Activated CD8-positive, alpha-beta T cell treated with anti-CD3 and anti-CD28 coated beads for 36 hours (primary cell): Measurements from ENCODE around the gene PUM1. TPM values are rescaled to one million over a fixed set of nuclear protein-coding genes. Genes with fewer than 3 reads are reported as not detected.
"Not testable (repeated sequence)": the region's sequence is repeated elsewhere in the genome, so short reads cannot be mapped to it uniquely, and the experiment has no call there.

Experiments
- ATAC-seq: fragments of 200-7000 bp; cut with Tn5 transposase; one replicate; pipeline ENCODE4 v1.10.0; 2021; ENCODE audit warnings: mild to moderate bottlenecking, moderate library complexity
- CTCF ChIA-PET: fragments of 350-600 bp; sonication (Branson Sonifier 250); formaldehyde crosslinking; loops from one replicate; lab custom pipeline; 2021; ENCODE audit warnings: antibody characterized with exemption; lab: Charles Lee
- POLR2A ChIA-PET: fragments of 350-600 bp; sonication (Branson Sonifier 250); formaldehyde crosslinking; loops from one replicate; lab custom pipeline; 2021; ENCODE audit warnings: antibody characterized with exemption; lab: Charles Lee
- DNase-seq: peaks from one replicate; pipeline ENCODE4 v3.0.0-alpha.2; 2020
- H3K27ac Mint-ChIP-seq: one replicate; pipeline ENCODE4 v1.8.0; 2021; ENCODE audit warnings: mild to moderate bottlenecking, mixed read lengths
- H3K27me3 Mint-ChIP-seq: one replicate; pipeline ENCODE4 v1.8.0; 2021; ENCODE audit warnings: mixed read lengths
- H3K36me3 Mint-ChIP-seq: one replicate; pipeline ENCODE4 v1.8.0; 2021; ENCODE audit warnings: low read depth, mixed read lengths
- H3K4me1 Mint-ChIP-seq: one replicate; pipeline ENCODE4 v1.8.0; 2021; ENCODE audit warnings: low read depth, mixed read lengths
- H3K4me3 Mint-ChIP-seq: one replicate; pipeline ENCODE4 v1.8.0; 2021; ENCODE audit warnings: mild to moderate bottlenecking, moderate library complexity, mixed read lengths
- H3K9me3 Mint-ChIP-seq: one replicate; pipeline ENCODE4 v1.8.0; 2021; ENCODE audit warnings: mixed read lengths
- intact Hi-C: fragments of 100-400 bp; cut with micrococcal nuclease; formaldehyde crosslinking; loops from one replicate; pipeline ENCODE4 v1.10.0; 2022
- total RNA-seq, 2 experiments: library from RNA; stranded (reverse); gene quantifications; one replicate each; pipeline ENCODE4 v1.2.3, GENCODE V29; 2021
- TF ChIP-seq, protein P1 (sequence below): fragments of 200-600 bp; IDR thresholded peaks from one replicate; pipeline ENCODE4 v1.8.0; 2022; ENCODE audit warnings: antibody characterized with exemption, mild to moderate bottlenecking

Gene PUM1
- total RNA-seq, 2 experiments from 2014 or later, result 98.0 to 99.0 TPM

DNA sequence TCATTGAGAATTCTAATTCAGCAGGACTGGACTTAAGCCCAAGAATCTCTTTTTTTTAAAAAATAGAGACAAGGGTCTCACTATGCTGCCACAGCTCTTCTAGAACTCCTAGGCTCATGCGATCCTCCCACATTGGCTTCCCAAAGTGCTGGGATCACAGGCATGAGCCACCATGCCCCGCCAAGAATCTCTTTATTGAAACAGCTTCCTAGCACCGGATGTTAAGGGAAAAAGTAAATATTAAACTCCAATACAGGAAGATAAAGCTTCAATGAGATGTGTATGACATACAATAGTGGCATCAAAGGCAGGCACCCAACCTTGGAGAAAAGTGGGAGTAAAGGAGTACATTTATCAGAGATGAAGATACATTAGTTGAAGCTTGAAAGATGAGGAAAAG, 25.5 kb downstream of the PUM1 start:
- Mint-ChIP-seq H3K9me3 (peaks cover 7% of the 10 kb centered on the region), H3K27ac (peak overlapping the region; percentile 8), H3K4me1 (peaks cover 52% of the 10 kb centered on the region), H3K27me3 (no peaks in the 10 kb centered on the region), H3K4me3 (no peak overlapping the region), H3K36me3 (peaks cover 50% of the 10 kb centered on the region)
- intact Hi-C loops, result no loop called here
- POLR2A ChIA-PET, result interaction anchor here (1.4 kb wide), 1 partner anchor 25 kb away, joined by 3 read pairs; no protein-coding TSS in a partner anchor
- DNase-seq (no peak), ATAC-seq (no peak)
- CTCF ChIA-PET, result interaction anchor here (1.4 kb wide), 1 partner anchor 354 kb away, joined by 3 read pairs; no protein-coding TSS in a partner anchor
- TF ChIP-seq, protein P1, sequence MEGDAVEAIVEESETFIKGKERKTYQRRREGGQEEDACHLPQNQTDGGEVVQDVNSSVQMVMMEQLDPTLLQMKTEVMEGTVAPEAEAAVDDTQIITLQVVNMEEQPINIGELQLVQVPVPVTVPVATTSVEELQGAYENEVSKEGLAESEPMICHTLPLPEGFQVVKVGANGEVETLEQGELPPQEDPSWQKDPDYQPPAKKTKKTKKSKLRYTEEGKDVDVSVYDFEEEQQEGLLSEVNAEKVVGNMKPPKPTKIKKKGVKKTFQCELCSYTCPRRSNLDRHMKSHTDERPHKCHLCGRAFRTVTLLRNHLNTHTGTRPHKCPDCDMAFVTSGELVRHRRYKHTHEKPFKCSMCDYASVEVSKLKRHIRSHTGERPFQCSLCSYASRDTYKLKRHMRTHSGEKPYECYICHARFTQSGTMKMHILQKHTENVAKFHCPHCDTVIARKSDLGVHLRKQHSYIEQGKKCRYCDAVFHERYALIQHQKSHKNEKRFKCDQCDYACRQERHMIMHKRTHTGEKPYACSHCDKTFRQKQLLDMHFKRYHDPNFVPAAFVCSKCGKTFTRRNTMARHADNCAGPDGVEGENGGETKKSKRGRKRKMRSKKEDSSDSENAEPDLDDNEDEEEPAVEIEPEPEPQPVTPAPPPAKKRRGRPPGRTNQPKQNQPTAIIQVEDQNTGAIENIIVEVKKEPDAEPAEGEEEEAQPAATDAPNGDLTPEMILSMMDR, result no peak

DNA sequence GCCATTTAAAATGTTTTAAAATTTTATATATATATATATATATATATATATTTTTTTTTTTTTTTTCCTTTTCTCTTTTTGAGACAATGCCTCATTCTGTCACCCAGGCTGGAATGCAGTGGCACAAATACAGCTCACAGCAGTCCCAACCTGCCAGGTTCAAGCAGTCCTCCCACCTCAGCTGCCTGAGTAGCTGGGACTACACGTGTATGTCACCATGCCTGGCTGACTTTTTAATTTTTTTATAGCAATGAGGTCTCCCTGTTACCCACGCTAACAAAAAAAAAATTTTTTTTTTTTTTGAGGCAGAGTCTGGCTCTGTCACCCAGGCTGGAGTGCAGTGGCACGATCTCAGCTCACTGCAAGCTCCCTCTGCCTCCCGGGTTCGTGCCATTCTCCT, 26.6 kb downstream of the PUM1 start:
- ATAC-seq, DNase-seq, H3K27me3 Mint-ChIP-seq, H3K4me3 Mint-ChIP-seq, H3K27ac Mint-ChIP-seq, intact Hi-C loops, H3K9me3 Mint-ChIP-seq: not testable (repeated sequence)
- Mint-ChIP-seq H3K36me3 (peaks cover 43% of the 10 kb centered on the region), H3K4me1 (peaks cover 58% of the 10 kb centered on the region)
- ChIA-PET POLR2A (interaction anchor here (0.5 to 0.7 kb wide), 2 partner anchors 59 to 95 kb away, joined by 3 to 6 read pairs; no protein-coding TSS in a partner anchor), CTCF (interaction anchor here (0.7 kb wide), 1 partner anchor 51 kb away, joined by 3 read pairs; no protein-coding TSS in a partner anchor)

DNA sequence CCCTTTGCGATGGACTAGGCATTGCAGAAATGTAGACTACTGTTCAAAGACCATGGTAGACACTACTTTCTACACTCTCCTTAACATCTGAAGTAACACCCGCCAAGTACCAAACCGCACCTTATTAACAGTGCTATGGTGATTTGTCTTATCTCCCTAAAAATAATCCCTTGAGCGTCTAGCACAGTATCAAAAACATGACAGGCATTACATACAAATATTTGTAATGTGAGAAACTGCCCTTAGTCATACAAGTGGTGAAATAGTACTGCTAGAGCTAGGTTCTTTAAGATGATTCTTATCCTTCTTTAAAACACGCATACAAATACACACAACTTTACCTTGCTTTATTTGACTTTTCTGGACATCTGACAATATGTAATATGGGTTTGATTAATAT, 27.2 kb downstream of the PUM1 start:
- peaks cover 58% of the 10 kb centered on the region for H3K4me1 Mint-ChIP-seq
- ChIA-PET POLR2A (no interaction called here), CTCF (interaction anchor here (0.7 kb wide), 1 partner anchor 50 kb away, joined by 3 read pairs; no protein-coding TSS in a partner anchor)
- no peak for ATAC-seq
- H3K4me3 Mint-ChIP-seq, result no peak overlapping the region
- TF ChIP-seq, protein P1, result no peak
- intact Hi-C loops, result no loop called here
- no peak for DNase-seq
- no peaks in the 10 kb centered on the region for H3K27me3 Mint-ChIP-seq
- no peak overlapping the region for H3K27ac Mint-ChIP-seq
- peaks cover 4% of the 10 kb centered on the region for H3K9me3 Mint-ChIP-seq
- peaks cover 39% of the 10 kb centered on the region for H3K36me3 Mint-ChIP-seq

DNA sequence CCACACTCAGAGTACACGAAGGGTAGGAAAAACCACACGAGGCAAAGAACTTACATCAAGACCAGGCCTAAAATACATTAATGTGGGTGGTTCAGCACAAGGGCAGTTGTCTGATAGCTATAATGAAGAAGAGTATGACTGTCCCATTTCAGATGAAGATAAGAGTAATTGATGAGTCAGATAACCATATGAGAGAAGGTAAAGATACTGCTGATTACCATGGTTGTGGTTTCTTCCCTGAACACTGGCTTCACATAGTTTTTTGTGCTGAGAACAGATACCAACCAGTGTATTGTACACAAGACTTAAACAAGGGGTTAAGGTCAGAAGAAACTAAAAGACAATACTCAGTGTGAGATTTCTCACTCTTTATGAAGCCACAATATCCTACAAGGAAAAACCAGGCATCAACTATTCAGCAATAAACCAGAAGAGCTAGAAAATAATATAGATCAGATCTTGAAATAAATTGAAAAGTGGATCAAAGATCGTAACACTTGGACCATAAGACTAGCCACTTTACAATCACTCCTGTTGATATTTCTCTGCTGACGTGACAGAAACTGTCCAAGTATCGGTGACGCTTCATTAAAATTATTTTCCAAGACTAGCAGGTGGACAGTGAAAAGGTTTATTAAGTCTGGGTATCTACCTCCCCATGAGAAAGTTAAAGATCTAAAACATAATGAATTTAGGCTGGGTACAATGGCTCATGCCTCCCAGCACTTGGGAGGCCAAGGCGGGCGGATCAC, 28.6 kb downstream of the PUM1 start:
- CTCF ChIA-PET, result no interaction called here
- peak overlapping the region; percentile 44 for H3K27ac Mint-ChIP-seq
- ATAC-seq (peak; percentile 89), DNase-seq (no peak)
- H3K36me3 Mint-ChIP-seq, result peaks cover 28% of the 10 kb centered on the region
- no peaks in the 10 kb centered on the region for H3K27me3 Mint-ChIP-seq
- TF ChIP-seq, protein P1, result no peak
- peaks cover 61% of the 10 kb centered on the region for H3K4me1 Mint-ChIP-seq
- no peaks in the 10 kb centered on the region for H3K9me3 Mint-ChIP-seq
- POLR2A ChIA-PET, result interaction anchor here (1.2 kb wide), 1 partner anchor 35 kb away, joined by 3 read pairs; no protein-coding TSS in a partner anchor
- no peak overlapping the region for H3K4me3 Mint-ChIP-seq
- intact Hi-C loops, result no loop called here

DNA sequence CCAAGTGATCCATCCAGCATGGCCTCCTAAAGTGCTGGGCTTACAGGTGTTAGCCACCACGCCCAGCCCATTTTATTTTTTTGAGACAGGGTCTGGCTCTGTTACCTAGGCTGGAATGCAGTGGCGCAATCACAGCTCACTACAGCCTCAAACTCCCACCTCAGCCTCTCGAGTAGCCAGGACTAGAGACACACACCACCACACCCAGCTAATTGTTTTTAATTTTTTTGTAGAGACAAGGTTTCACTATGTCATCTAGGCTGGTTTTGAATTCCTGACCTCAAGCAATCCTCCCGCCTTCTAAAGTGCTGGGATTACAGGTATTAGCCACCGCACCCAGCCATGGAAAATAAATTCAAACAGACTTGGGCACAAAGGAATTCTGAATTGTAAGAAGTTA, 31.9 kb downstream of the PUM1 start:
- no peaks in the 10 kb centered on the region for H3K9me3 Mint-ChIP-seq
- ATAC-seq, result no peak
- H3K27me3 Mint-ChIP-seq, result no peaks in the 10 kb centered on the region
- peaks cover 31% of the 10 kb centered on the region for H3K36me3 Mint-ChIP-seq
- DNase-seq, result no peak
- no peak overlapping the region for H3K27ac Mint-ChIP-seq
- ChIA-PET CTCF (no interaction called here), POLR2A (no interaction called here)
- no peak overlapping the region for H3K4me3 Mint-ChIP-seq
- intact Hi-C loops, result no loop called here
- TF ChIP-seq, protein P1, result no peak
- peaks cover 69% of the 10 kb centered on the region for H3K4me1 Mint-ChIP-seq
